GM18498 (cell line): ENCODE data around the gene IFI27.

Source experiments
- ATAC-seq: cut with Tn5 transposase; IDR thresholded peaks from one replicate; pipeline ENCODE4 v1.9.1; 2021; ENCODE audit warnings: mild to moderate bottlenecking, moderate library complexity; ENCODE audit not compliant: unreplicated experiment

Gene IFI27

DNA sequence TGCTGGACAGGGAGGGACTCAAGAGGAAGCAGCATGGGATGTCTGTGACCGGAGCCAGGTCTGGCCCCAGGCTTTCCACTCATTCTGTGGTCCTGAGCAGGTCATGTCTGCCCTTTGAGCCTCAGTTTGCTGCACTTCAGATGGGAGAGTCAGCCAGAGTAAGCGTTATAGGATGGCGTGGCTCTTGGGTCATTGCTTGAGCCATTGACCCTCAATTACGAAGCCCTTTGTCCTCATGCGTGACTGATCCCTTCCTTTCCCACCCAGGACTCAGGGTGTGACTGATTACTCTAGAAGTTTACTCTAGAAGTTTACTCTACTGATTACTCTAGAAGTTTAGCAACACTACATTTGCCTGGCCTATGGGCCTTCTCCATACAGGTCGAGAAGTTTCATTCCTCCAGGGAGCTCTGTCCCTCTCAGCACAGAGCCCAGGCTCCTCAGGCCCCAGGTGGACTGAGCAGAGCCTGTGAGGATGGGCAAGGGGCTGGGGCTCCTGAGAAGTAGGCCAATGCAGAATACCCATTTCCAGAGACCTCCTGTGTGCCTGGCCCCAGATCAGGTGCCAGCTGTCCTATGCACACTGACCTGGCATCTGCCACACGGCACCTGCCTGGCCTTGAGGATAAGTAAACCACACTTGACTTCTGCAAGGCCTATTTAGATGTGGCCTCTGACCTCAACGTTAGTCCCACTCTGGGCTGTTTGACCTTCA, 7.6 kb upstream of the IFI27 start:
- no peak for ATAC-seq

DNA sequence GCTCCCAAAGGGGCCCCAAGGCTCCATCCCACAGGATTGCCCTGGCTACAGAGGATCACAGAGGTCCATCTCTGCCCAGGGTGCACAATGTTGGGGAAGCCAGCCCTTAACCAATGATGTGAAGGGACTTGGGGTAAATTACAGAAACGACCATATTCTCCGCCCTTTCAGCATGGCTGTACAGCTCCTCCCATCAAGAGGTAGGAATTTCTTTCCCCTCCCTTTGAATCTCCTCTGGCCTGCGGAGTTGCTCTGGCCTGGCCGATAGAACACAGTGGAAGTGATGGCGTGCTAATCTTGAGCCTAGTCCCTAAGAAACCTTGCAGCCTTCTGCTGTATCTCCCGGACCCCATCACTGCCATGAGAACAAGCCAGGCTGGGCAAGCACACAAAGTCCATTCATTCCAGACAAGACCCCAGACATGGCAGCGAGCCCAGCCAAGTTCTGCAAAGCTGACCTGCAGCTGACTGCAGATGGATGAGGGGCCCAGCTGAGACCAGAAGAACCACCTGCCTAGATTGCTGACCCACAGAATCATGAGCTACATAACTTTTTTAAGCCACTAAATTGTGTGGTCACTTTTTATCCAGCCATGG, 6.9 kb upstream of the IFI27 start:
- no peak for ATAC-seq

DNA sequence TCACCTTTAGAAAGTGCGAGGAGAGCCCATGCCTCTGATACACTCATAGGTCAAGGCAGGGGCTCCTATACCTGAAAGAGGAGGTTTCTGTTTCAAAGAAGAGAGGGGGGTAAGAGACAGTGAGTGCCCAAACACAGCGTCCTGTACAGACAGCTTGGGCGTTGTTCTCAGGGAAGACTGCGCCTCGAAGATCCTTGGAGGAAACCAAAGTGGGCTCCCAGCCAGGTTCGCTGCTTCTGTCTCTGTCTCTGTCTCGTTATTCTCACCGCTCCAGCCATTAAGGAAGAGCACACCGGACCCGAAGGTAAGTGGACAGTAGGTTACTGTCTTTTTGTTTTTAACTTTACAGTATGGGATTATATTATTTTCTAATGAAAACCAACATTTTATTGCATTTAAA, 5.8 kb upstream of the IFI27 start:
- no peak for ATAC-seq

DNA sequence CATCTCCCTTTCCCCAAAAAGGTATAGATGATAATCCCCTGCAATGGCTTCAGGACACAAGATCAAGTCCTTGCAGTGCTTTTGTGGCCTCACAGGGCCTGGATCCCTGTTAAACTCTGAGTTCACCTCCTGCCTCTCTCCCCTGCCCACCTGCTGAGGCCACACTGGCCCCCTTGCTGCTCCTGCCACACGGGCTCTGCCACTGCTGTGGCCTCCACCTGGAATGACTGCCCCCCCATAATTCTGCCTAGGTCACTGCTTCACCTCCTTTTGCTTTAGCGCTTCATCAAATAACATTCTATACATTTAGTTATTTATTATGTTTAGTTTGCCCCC, 653 bp upstream of the IFI27 start:
- no peak for ATAC-seq

DNA sequence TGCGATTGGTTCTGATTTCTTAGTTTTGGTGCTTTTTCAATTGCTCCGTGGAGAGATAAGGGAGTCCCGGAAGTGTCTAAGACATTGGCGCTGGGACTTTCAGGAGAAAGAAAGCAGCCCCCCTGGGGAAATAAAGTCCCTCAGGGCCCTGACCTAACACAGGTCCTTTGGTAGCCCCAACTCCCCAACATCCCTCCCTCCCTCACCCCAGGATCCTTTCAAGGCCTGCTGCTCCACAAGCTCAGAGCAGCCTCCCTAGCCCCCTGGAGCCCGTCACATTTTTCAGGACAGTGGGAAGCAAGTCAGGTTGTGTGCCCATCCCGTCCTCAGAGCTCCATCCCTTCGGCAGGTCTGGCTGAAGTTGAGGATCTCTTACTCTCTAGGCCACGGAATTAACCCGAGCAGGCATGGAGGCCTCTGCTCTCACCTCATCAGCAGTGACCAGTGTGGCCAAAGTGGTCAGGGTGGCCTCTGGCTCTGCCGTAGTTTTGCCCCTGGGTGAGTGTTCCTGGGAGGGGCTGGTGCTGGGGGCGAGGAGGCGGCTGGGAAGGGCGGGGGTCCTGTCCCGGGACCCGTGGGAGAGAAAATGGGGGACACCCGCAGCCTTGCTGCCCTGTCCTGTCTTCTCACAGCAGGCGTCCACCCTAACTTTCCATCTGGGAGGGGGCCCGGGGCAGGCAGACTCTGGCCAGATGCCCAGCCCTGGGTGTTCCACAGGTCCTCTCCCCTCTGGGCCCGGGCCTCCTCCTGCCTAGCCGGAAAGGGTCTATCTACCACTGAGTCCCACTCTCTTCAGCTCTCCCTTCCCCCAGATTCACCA, 950 bp downstream of the IFI27 start:
- ATAC-seq = no peak

DNA sequence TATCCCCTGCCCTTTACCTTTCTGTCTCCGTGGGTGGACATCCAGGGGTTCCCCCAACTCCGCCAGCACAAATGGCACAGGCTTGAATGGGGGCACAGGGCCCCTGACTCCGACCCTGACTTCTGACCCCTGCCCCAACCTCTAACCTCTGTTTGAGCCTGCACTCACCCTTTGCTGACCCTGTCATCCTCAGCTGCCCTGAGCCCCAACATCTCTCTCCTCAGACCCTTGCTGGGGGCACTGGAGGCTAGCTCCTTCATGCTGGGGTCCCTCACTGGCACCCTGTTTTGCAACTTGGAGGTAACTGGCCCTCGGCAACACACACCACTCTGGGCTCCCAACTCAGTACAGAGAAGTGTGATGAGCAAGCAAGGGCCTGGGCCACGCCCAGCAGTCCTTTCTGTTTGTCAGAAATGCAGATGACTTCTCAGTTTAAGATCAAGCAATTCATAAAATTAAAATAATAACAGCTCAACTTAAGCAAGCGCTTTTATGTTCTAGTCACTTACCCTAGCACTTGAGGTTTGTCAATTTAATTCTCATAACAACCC, 2.1 kb downstream of the IFI27 start:
- no peak for ATAC-seq

DNA sequence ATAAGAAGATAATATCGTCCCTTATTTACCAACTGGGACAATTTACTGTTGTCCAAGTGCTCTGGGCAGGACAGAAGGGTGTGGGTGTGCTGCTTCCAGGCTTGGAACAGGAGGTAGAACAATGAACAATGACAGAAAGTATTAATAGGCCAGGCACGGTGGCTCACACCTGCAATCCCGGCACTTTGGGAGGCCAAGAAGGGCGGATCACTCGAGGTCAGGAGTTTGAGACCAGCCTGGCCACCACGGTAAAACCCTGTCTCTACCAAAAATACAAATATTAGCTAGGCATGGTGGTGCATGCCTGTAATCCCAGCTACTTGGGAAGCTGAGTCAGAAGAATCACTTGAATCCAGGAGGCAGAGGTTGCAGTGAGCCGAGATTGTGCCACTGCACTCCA, 2.5 kb downstream of the IFI27 start:
- no peak for ATAC-seq

DNA sequence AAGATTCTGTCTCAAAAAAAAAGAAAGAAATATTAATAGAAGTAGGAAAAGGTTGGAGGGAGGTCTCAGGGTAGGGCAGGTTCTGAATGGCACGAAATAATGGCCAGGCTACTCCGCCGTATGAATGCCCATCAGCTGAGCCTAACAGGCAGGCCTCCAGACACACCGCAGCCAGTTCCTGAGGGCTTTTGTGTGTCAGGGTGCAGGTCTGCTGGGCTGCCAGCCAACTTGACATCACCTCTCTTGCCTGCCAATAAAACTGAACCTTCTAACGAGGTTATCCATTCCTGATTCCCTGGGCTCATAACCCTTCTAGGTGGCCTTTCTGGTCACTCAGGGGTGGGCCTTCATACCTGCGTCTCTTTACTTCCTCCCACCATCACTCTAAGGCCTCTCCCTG, 3.0 kb downstream of the IFI27 start:
- ATAC-seq = no peak

DNA sequence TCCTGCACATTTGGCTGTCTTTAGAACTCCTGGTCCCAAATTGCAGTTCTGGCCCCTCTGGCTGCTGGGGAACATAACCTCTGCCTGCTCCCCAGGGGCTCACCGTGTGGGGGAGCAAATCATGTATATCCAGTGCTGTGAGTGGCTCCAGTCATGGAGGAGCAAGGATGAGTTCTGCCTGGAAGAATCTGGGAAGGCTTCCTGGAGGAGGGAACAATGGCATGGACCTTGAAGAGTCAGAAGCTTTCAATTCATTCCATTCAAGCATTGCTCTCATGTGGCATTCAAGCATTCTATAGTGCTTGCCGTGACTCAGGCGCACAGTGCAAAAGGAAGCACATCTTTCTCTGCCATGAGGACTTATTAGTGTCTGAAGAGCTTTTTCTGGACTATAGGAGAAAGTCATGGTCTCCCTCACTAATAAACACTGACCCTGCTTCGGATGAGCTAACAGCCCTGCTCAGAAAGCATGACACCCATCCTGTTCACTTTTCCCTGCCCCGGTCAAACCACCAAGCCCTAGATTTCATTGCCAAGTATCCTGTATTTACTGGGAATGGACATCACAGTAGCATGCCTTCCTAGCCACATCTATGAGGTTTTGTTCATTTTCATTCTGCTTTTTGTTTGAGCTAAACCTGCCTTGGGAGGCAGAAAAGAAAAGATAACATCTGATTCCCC, 3.5 kb downstream of the IFI27 start:
- ATAC-seq = no peak

DNA sequence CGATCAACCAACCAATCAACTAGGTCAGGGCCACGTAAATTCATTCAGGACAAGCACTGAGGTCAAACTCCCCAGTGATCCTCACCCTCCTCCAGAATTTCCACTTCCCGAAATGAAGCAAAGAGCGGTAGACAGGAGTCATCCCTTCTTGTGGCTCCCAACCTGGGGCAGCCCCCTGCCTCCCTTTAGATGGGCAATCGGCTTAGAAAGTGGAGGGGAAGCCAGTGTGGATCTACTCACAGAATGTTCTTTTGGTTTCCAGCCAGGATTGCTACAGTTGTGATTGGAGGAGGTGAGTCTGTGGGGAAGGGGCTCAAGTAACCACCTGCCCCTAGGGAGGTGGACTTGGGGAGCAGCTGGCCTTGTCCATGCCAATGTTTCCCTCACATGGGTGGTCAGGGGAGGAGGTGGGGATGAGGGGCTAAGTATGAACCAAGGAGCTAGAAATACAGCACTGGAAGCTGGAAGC, 4.1 kb downstream of the IFI27 start:
- no peak for ATAC-seq

DNA sequence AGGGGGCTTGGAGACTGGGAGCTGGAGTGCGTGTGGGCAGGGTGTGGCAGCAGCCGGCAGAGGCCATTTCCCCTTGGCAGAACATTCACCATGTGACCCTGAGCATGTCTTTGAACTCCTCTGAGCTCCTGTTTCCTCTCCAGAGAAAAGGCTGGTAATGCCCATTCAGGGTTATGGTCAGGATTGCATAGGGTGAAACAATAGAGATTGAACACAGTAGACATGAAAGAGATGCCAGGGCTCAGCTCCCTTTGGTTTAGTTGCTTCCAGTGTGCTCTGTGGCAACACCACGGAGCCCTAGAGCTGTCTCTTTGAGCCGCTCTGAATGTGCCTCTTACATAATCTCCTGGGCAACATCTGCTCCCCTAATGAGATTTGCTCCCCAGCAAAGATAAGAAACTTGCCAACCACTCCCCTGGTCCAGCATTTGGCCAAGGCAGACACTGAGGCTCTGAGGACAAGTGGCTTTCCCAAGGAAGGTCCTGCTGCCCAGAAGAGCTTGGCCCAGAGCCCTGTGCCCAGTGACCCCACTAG, 4.6 kb downstream of the IFI27 start:
- ATAC-seq = no peak

DNA sequence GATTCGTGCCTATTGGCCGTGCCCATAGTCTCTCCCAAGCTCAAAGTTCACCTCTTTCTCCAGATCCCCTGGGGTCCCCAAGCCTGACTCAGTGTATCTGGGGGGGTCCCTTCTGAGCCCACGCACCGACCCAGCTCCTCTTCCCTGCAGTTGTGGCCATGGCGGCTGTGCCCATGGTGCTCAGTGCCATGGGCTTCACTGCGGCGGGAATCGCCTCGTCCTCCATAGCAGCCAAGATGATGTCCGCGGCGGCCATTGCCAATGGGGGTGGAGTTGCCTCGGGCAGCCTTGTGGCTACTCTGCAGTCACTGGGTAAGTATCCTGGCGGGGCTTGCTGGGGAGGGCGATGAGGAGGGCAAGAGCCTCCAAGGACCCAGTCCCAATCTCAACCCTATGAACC, 5.1 kb downstream of the IFI27 start:
- no peak for ATAC-seq

DNA sequence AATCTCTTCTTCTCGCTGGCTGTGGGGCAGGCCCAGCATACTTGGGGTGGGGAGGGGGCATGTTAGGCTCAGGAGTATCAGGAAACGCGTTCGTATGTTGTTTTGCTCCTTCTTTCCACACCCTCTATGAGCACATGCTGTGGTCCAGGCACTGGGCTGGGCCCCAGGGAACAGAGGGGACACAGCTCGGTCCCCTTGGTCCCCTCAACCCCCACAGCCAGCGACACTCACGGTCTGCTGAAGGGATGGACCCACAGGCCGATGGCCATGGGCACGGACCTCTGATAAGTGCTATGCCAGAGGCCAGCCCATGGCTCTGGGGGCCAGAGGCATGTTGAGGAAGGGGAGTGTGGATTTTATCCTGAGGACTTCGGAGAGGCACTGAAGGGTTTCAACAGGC, 6.2 kb downstream of the IFI27 start:
- ATAC-seq = no peak

DNA sequence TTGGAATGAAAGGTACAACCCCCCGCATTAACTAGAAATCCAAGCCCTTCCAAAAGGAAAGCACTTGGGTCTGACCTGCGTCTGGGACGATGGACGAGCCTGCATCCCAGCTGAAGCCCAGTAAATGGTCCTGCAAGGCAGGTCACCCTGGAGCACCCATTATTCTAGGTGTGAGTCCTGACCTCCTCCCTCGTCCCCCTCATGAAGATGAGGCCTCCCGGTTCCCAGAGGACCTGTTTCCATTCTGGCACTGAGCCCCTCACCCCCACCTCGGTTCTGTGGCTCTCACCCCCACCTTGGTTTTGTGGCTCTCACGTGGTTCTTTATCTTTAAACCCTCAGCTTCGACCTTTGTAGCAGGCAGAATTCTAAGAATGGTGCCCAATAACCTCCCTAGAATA, 7.3 kb downstream of the IFI27 start:
- ATAC-seq = no peak

DNA sequence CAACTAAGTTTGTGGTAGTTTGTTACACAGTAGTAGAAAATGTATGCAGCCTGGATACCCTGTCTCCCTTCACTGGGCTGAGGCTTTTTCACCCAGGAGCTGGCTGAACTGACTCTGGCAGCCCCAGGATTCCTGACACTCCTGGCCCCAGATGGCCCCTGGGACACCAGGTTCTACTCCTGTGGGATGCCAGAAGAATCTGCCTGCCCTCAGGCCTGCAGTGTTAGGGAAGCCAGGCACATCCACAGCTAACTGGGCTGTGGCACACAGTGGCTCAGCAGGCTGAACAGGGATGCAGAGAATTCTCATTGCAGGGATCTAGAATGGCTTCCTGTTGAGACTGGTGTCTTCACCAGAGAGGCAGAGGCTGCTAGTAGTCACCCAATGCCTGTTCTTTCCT, 8.5 kb downstream of the IFI27 start:
- ATAC-seq = no peak

DNA sequence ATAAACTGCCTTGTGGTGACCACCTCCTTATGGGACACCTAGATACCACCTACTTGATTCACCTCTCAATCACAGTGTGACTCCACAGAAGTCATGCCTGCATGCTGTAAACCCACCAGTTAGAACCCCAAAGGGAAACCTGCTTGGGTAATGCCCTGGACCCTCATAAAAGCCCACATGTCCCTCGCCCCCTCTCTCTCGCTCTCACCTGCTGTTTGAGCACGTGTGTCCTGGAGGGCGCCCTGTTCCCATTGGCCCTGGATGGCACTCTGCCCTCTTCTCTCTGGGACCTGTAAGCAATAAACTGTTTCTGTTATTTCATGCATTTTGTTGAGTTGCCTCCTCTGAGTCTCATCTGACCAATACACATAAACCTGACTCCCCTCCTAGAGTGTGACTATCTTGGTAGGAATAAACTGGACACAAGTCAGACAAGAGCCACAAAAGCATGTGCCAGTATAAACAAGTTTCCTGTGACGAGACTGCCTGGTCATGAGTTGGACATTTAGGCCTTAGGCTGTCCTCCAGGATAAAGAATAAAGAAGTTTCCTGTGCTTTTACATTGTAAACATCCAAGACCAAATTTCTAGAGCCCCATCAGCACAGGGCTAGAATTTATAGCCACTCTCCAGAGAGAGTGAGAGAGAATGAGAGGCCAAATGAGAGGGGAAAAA, 10.3 kb downstream of the IFI27 start:
- no peak for ATAC-seq

DNA sequence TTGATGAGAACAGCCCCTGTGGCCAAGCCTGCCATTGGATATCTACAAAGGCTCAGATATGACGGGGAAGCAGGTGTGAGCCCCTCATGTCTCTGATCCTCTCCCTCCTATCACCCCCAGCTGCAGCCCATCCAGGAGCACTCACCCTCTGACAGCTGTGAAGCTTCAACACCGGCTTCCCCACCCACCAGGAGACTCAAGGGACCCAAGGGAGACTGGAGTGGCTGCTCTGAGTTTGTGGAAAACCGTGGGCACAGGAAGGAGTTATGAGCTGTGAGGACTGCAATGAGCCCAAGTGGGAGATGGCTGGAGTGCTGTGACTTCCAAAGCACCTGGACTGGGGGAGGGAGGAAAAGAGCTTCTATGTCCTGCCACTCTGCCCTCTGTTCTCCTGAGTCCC, 10.9 kb downstream of the IFI27 start:
- no peak for ATAC-seq

DNA sequence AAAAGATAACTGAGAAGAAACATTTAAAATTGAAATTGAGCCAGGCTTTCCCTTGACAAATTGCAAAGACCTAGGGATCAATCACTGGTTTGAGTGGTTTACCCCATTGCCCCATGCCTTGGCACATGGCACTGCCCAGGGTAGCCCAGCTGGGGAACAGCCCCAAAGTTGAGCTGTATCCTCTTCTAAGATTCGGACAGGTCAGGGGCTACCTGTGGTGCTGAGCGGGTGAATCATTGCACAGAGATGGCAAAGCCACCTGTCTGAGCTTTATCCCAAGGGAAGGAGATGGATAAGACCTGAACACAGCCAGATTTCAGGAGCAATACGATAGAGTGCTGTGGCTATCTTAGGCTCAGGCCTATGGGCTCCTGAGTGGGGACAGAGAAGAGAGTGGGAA, 11.9 kb downstream of the IFI27 start:
- no peak for ATAC-seq

DNA sequence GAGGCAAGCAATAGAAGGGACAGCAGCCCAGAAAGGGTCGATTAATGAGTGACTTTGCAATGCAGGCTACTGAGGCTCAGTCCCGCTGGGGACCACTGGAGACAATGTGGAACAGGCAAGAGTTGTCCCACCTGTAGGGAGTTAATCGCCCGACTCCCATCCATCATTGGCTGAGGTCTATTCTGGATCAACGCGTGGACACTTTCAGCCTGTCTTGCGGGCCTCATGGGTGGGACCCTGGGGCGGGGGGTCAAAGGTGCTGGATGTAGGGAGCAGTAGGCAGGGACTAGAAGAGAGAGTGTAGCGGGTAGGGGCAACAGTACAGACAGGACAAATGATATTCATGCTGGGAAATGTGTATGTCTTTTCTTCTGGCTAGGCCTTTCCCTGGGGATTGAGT, 12.8 kb downstream of the IFI27 start:
- ATAC-seq = no peak

DNA sequence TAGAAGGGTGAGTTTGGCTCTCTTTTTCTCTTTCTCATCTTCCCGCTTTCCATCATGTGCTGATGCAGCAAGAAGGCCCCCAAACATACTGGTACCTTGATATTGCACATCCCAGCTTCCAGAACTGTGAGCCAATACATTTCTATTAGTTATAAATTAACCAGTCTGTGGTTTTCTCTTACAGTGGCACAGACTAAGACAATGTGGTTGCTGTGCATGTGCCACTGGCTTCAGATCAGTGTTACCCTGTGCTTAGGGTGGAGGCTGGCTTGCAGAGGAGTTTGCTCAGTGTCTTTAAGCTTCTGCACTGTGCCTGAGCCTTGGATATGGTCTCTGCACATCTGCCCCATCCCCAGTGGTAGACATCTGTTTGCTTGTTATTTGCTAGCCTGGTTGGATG, 13.3 kb downstream of the IFI27 start:
- no peak for ATAC-seq
